Measurements from ENCODE around the gene CEP68.
"Not testable (repeated sequence)": the region's sequence is repeated elsewhere in the genome, so short reads cannot be mapped to it uniquely, and the experiment has no call there.

CEP68 gene

GRCh38 chr2:65030476-65031332 is 25.5 kb upstream of the CEP68 start:
- no peak for DNase-seq (ENCODE audit: low read depth)

- DNase-seq (ENCODE audit: low read depth): no peak
These were observed 24.7 kb upstream of the CEP68 start for GRCh38 chr2:65031341-65032018.

- no peak for DNase-seq (ENCODE audit: low read depth)
These were observed 23.9 kb upstream of the CEP68 start for GRCh38 chr2:65032019-65032975.

- no peak for DNase-seq (ENCODE audit: low read depth)
These were observed 23.0 kb upstream of the CEP68 start for GRCh38 chr2:65033178-65033577.

DNA sequence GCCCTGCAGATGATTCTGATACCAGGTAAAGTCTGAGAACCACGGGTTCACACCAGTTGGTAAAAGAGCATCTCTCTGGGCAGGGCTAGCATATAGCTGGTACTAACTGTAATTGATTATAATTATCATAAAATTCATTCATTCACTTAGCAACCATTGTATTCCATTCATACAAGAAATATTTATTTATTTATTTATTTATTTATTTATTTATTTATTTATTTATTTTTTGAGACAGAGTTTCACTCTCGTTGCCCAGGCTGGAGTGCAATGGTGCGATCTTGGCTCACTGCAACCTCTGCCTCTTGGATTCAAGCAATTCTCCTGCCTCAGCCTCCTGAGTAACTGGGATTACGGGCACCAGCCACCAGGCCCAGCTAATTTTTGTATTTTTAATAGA is 22.5 kb upstream of the CEP68 start:
- not testable (repeated sequence) for DNase-seq (ENCODE audit: low read depth)

GRCh38 chr2:65035351-65035943 is 20.8 kb upstream of the CEP68 start:
- no peak for DNase-seq (ENCODE audit: low read depth)

- DNase-seq (ENCODE audit: low read depth): no peak
These were observed 19.0 kb upstream of the CEP68 start for GRCh38 chr2:65037178-65037577.

- no peak for DNase-seq (ENCODE audit: low read depth)
These were observed 16.6 kb upstream of the CEP68 start for GRCh38 chr2:65039640-65040039.

GRCh38 chr2:65040400-65041261 is 15.6 kb upstream of the CEP68 start:
- DNase-seq (ENCODE audit: low read depth): peak; percentile 57

GRCh38 chr2:65043001-65043400 is 13.2 kb upstream of the CEP68 start:
- no peak for DNase-seq (ENCODE audit: low read depth)

DNA sequence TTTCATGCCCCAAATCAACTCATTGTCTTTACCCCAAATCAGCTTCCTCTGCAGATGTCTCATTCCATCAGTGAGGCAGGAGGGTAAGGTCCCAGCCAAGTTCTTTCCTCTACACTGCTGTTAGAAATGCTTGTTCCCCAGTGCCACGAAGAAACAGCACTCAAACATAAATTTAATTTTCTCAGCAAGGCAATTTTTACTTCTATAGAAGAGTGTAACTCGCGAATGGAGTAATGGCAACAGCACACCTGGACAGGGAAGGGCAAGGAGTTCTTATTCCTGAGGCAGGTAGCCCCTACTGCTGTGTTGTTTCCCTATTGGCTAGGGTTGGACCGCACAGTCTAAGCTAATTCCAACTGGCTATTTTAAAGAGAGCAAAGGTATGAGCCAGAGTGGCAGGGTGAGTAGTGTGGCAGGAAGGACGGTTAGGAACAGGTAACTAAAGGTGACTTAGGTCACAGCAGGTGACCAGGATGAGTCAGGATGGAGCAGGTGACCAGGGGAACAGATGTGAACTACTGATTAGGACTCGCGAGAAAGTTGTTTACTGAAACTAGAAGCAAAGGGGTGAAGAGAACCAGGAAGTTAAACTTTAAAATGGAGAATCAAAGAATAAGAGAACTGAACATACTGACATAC is 12.0 kb upstream of the CEP68 start:
- DNase-seq (ENCODE audit: low read depth): no peak

DNA sequence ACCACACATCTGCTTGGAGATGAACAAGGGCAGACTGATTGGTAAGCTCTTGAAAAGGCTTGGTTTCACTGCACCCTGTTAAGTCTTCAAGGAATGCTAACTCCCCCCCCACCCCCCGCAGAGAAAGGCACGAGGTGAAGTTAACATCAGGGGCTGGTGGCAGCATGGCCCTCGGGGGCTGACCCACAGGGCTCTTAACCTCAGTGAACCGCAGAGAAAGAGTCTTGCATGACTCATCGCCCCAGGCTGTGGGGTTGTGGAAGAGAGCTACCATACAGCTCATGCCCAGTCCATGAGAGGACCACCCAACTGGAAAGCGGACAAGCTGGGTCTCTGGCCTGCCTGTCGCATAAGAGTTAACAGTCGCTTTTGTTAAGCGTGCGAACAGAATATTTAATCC is 10.6 kb upstream of the CEP68 start:
- DNase-seq (ENCODE audit: low read depth): no peak

- no peak for DNase-seq (ENCODE audit: low read depth)
These were observed 9.4 kb upstream of the CEP68 start for GRCh38 chr2:65046633-65047407.

DNA sequence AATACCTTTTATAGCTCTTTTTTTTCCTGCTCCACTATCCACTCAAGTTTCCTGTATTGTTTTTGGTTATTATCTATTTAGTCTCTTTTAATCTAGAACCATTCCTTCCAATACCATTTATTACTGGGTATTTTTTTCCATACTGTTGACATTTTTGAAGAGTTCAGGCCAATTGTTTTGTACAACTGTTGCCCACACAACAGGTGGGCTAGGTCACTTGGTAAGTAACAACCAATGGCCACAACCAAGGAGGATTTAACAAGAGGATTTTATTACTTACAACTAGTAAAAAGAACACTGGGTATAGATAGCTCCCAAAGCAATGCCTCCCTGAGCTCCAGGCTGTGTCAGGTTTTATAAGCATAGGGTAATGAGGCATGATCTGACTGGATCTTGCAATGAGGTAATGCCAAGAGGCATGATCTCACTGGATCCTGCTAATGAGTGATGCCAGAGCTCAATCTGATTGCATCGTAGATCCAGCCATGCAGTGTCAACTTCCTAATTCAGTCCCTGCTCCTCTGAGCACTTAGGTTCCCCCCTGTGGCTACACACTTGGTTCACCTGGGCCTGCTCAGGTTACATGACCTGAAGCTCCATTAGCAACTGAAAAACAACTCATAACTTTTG is 7.1 kb upstream of the CEP68 start:
- no peak for DNase-seq (ENCODE audit: low read depth)

GRCh38 chr2:65050931-65051330 is 5.3 kb upstream of the CEP68 start:
- no peak for DNase-seq (ENCODE audit: low read depth)

- no peak for DNase-seq (ENCODE audit: low read depth)
These were observed 3.0 kb upstream of the CEP68 start for GRCh38 chr2:65053199-65053598.

GRCh38 chr2:65054749-65055421 is 1.3 kb upstream of the CEP68 start:
- no peak for DNase-seq (ENCODE audit: low read depth)

DNA sequence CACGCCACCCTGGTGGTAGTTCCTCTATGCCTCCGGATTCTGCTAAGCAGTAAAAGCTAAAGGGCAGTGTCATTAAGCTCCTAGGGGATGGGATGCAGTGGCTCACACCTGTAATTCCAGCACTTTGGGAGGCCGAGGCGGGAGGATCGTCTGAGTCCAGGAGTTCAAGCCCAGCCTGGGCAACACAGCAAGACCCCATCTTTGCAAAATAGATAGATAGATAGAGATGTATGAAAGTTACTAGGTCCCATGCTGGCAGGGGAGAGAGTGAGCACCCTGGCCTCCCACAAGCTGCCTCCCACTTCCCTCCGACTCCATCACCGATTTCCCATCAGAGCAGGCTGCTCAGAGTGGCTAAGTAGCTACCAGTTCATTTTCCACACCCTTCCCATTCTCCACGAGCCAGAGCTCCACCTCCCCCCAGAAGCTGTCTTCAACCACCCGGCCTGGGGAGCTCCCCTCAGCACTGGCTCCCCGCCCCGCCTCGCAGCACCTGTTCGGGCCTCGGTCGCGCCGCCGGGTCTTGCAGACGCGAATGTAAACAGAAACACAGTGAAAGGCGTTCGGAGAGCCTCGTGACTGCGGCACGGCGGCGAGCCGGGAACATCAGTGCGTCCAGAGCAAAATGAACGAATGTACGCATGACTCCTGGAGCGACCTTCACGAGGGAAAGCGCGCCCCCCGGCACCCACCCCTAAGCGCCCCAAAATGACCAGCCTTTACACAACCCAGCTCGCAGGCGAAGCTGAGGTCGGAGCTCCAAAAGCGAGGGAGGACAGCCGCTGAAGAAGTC is 598 bp upstream of the CEP68 start:
- DNase-seq (ENCODE audit: low read depth): peak; percentile 51

All from activated T-helper 9 cell treated with anti-CD3 and anti-CD28 coated beads, Interleukin-2, amount 50 U/mL, for 16 hours (primary cell).